GM19468 (cell line): ENCODE results near the gene DIO3.

Experiments
- ATAC-seq: cut with Tn5 transposase; IDR thresholded peaks from one replicate; pipeline ENCODE4 v1.9.1; 2021; ENCODE audit warnings: mild to moderate bottlenecking, moderate library complexity, moderate number of reproducible peaks; ENCODE audit not compliant: unreplicated experiment; ENCODE audit errors: extremely low read depth

DIO3 gene

GRCh38 chr14:101578489-101578888 lies 17.2 kb downstream of the DIO3 start:
- no peak for ATAC-seq

- no peak for ATAC-seq
Measured at GRCh38 chr14:101579372-101580080, 18.2 kb downstream of the DIO3 start.

- no peak for ATAC-seq
Measured at GRCh38 chr14:101581806-101582205, 20.5 kb downstream of the DIO3 start.

- ATAC-seq = no peak
Measured at GRCh38 chr14:101582294-101582693, 21.0 kb downstream of the DIO3 start.

GRCh38 chr14:101583006-101583714 lies 21.9 kb downstream of the DIO3 start:
- ATAC-seq = no peak

- no peak for ATAC-seq
Measured at GRCh38 chr14:101583715-101584054, 22.4 kb downstream of the DIO3 start.

GRCh38 chr14:101584055-101584859 lies 23.0 kb downstream of the DIO3 start:
- ATAC-seq = no peak

GRCh38 chr14:101585211-101585610 lies 23.9 kb downstream of the DIO3 start:
- ATAC-seq = no peak

- no peak for ATAC-seq
Measured at GRCh38 chr14:101586531-101587430, 25.5 kb downstream of the DIO3 start.

GRCh38 chr14:101587441-101587911 lies 26.2 kb downstream of the DIO3 start:
- ATAC-seq = no peak

- ATAC-seq = no peak
Measured at GRCh38 chr14:101588286-101588975, 27.1 kb downstream of the DIO3 start.

- ATAC-seq = no peak
Measured at GRCh38 chr14:101588990-101589389, 27.7 kb downstream of the DIO3 start.

- ATAC-seq = no peak
Measured at GRCh38 chr14:101589486-101590015, 28.3 kb downstream of the DIO3 start.

GRCh38 chr14:101590062-101590461 lies 28.8 kb downstream of the DIO3 start:
- ATAC-seq = no peak

- ATAC-seq = no peak
Measured at GRCh38 chr14:101590616-101591015, 29.3 kb downstream of the DIO3 start.

- ATAC-seq = no peak
Measured at GRCh38 chr14:101591121-101591520, 29.8 kb downstream of the DIO3 start.

GRCh38 chr14:101591582-101591981 lies 30.3 kb downstream of the DIO3 start:
- ATAC-seq = no peak

- ATAC-seq = no peak
Measured at GRCh38 chr14:101593411-101594238, 32.3 kb downstream of the DIO3 start.
